Femur (tissue), 1 donor: ENCODE measurements around the gene PTGIR.
A peak's percentile ranks its signal among the peaks of the same experiment; 100 is the strongest.
"Not testable (repeated sequence)": the region's sequence is repeated elsewhere in the genome, so short reads cannot be mapped to it uniquely, and the experiment has no call there.

Experiments used
- DNase-seq: peaks from one replicate; pipeline ENCODE4 v3.0.0-alpha.2; 2017

PTGIR gene

DNA sequence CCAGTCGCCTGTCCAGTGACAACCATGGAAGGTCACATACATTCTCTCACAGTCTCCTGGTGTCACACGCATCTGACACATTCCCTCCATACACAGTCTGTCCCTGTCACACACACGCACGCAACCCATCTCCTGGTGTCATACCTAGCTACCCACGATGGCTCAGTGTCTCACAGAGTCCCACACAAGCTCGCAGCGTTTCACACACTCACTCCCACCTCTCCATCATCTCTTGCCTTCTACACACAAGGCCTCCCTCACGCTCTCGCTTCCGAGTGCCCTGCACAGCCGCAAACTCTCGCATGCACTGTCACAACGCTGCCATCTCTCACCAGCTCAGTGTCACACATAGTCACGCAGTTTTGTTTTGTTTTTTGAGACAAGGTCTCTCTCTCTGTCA, 12.3 kb upstream of the PTGIR start:
- no peak for DNase-seq

- no peak for DNase-seq
Observed at GRCh38 chr19:46635920-46636761, 11.3 kb upstream of the PTGIR start, which contains the start of gene GNG8. Gene GNG8, minus strand, starts transcription at chr19:46636202. Its CDS starts 1,520 bp downstream, at chr19:46634682.

GRCh38 chr19:46634656-46635218, 9.8 kb upstream of the PTGIR start:
- no peak for DNase-seq

DNA sequence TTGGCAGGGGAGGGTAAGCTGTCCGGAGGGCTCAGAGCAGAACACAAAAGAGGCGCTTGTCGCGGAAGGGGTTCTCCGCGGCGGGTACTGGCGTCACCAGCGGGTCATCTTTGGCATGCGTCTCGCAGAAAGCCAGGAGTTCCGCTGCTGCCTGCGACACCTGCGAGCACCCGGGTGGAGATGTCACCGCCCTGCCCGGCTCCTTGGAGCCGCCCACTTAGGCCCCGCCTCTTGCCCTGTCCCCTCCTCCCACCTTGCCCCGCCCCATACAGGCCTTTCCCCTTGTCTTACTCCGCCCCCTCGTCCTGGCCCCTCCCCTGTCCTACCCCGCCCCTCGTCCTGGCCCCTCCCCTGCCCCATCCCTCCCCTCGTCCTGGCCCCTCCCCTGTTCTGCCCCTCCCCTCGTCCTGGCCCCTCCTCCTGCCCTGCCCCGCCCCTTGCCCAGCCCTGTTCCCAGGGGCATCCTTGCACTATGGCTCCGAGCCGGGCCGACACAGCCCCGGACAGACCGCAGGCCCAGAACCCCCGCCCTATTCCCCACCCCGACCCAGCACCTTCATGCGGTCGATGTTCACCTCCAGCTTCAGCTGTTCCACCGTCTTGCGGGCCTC, 9.3 kb upstream of the PTGIR start:
- peak; percentile 88 for DNase-seq

DNA sequence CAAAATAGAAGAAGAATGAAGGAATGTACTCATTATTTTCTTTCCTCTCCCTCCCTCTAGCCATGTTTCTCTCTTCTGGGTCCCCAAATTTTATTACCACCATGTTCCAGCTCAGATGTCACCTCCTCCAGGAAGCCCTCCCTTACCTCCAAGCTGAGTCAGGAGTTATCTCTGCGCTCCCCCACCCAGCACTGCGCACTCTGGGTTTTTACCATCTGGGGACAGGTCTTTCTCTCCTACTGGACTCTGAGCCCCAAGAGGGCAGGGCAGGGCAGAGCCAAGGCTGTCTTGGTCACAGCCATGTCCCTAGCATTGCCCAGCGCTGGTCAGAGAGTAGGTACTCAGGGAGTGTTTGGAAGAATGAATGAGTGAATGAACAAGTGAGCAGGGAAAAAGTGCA, 8.2 kb upstream of the PTGIR start:
- DNase-seq = no peak

GRCh38 chr19:46631481-46631880, 6.6 kb upstream of the PTGIR start:
- DNase-seq = no peak

- DNase-seq = no peak
Observed at GRCh38 chr19:46630586-46631205, 5.8 kb upstream of the PTGIR start.

- DNase-seq = no peak
Observed at GRCh38 chr19:46629546-46630025, 4.7 kb upstream of the PTGIR start.

DNA sequence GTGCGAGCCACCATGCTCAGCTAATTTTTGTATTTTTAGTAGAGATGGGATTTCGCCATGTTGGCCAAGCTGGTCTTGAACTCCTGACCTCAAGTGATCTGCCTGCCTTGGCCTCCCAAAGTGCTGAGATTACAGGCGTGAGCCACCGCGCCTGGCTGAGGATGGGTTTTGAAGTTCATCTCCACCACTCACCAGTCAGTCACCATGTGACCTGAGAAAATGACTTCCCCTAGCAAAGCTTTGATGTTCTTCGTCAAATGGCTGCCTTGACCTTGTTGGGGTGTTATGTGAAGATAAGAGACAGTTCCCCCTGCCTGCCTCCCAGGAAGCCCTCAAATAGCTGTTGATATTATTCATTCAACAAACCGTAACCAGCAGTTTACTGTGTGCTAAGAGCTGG, 4.1 kb upstream of the PTGIR start:
- DNase-seq = not testable (repeated sequence)

GRCh38 chr19:46626446-46626845, 1.6 kb upstream of the PTGIR start:
- no peak for DNase-seq

DNA sequence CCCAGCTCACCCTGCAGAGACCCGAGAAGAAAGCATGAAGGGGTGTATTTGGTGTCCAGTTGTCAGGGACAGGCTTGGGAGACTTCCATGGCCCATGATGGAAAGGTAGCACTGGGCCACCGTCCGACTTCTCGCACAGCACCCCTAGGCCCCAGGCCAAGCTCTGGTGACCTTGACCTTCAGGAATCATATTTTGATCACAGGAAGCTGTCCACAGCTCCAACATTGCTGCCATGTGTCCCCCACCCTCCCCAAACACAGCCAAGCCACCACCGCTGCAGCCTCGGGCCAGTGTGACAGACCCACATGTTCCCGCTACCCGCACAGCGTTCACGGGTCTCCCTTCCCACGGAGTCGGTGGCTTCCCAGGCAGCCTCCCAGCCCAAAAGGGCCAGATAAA, 842 bp upstream of the PTGIR start:
- DNase-seq = no peak

- no peak for DNase-seq
Observed at GRCh38 chr19:46623915-46624502, 880 bp downstream of the PTGIR start.

DNA sequence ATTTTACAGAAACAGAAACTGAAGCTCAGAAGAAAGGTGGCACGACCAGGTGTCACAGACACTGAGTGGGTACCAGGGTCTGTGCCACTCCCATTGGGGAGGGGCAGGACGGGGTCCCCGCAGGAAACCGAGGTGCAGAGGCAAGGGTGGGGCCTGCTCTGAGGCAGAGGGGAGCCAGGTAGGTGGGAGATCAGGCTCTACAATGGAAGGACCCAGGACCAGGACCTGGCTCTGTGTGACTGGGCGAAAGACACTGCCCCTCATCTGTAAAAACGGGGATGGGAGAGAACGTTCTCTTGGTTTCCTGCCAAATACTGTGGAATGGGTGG, 2.8 kb downstream of the PTGIR start:
- DNase-seq = no peak

DNA sequence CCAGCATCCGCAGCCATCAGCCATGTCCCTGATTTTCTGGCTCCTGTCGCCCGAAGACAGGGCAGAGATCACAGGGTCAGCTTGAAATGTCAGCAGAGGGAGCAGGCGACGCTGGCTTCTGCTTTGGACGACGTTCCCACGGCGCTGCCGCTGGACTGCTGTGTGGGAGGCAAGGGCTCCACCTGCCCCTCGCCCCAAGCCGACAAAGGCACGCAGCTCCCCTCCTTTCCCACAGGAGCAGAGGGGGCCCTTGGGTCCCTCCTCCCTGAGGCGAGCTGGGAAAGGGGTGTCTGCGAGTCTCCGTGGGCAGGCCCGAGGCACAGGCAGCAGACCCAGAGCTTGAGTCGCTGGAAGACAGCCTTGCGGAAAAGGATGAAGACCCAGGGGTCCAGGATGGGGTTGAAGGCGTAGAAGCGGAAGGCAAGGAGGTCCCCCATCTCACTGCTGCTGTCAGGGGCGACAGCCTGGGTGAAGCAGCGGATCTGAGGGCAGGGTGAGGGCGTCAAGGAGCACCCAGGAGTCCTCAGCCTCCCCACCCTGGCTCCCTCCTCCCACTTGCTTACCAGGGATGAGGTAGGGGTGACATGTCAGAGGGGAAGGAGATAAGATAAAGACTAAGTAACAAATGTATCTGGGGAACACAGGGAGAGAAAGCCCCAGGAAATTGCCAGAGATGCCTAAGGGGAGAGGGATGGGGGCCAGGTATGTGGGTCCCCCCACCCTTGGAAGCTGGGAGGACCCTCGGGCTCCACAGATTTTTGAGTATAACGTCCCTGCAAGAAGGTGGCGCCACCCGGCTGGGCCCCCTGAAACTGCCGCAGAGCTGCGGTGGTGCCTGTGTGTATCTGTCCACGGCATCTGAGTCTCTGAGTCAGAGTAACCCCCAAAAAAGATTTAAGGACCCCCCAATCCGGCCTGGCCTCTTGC, 3.4 kb downstream of the PTGIR start:
- no peak for DNase-seq

DNA sequence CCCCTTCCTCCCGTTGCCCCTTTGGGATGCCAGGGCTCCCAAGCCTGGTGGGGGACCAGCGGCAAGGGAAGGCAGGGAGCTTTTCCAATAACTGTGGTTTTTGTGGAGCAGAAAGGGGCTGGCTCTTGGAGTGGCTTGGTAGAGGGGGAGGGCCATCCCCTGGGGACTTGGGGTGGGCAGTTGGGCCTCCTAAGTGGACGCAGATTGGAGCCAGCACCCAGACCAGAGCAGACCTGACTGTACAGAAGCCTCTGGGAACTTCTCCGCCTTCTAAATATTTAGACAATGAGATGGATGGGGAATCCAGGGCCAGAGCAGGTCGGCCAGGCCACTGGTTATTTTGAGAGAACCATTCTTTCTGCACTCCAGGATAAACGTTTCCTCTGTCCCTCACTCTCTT, 4.2 kb downstream of the PTGIR start:
- no peak for DNase-seq

- no peak for DNase-seq
Observed at GRCh38 chr19:46620267-46620666, 4.6 kb downstream of the PTGIR start.

GRCh38 chr19:46618670-46619231, 6.1 kb downstream of the PTGIR start:
- DNase-seq = no peak

DNA sequence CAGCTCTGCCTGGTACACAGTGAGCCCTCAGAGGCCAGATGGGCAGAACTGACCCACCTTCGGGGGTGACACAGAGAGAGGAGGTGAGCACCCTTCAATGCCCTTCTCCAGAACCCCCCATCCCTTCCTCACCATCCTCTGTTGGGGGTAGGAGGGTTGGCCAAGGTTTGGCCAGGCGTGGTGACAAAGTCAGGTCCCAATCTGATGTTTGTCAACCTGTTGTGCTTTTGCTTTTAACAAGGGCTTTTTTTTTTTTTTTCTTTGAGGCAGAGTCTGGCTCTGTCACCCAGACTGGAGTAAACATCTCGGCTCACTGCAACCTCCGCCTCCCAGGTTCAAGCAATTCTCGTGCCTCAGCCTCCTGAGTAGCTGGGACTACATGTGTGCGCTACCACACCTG, 7.3 kb downstream of the PTGIR start:
- no peak for DNase-seq

- DNase-seq = peak; percentile 66
Observed at GRCh38 chr19:46616631-46617322, 8.1 kb downstream of the PTGIR start.

GRCh38 chr19:46615966-46616365, 8.9 kb downstream of the PTGIR start:
- no peak for DNase-seq

- DNase-seq = peak; percentile 87
Observed at GRCh38 chr19:46614114-46614722, 10.7 kb downstream of the PTGIR start.
